T-helper 1 cell treated with Interleukin-12 subunit alpha and Interleukin-12 subunit beta and Interleukin-4 antibody, amounts not matched to agents 30 μg/mL and 1 μg/mL, for 36 hours (primary cell): ENCODE data around the gene FCGR1A.
"Not testable (repeated sequence)": the region's sequence is repeated elsewhere in the genome, so short reads cannot be mapped to it uniquely, and the experiment has no call there.

Source experiments
- H3K27ac Mint-ChIP-seq: one replicate; pipeline ENCODE4 v1.8.0; 2021; ENCODE audit warnings: mild to moderate bottlenecking, mixed read lengths
- H3K27me3 Mint-ChIP-seq: one replicate; pipeline ENCODE4 v1.8.0; 2021; ENCODE audit warnings: low read depth, mixed read lengths
- H3K36me3 Mint-ChIP-seq: one replicate; pipeline ENCODE4 v1.8.0; 2021; ENCODE audit warnings: low read depth, mixed read lengths
- H3K4me1 Mint-ChIP-seq: one replicate; pipeline ENCODE4 v1.8.0; 2021; ENCODE audit warnings: low read depth, mixed read lengths
- H3K4me3 Mint-ChIP-seq: one replicate; pipeline ENCODE4 v1.8.0; 2021; ENCODE audit warnings: mild to moderate bottlenecking, moderate library complexity, mixed read lengths
- H3K9me3 Mint-ChIP-seq: one replicate; pipeline ENCODE4 v1.8.0; 2021; ENCODE audit warnings: mixed read lengths

The FCGR1A gene

DNA sequence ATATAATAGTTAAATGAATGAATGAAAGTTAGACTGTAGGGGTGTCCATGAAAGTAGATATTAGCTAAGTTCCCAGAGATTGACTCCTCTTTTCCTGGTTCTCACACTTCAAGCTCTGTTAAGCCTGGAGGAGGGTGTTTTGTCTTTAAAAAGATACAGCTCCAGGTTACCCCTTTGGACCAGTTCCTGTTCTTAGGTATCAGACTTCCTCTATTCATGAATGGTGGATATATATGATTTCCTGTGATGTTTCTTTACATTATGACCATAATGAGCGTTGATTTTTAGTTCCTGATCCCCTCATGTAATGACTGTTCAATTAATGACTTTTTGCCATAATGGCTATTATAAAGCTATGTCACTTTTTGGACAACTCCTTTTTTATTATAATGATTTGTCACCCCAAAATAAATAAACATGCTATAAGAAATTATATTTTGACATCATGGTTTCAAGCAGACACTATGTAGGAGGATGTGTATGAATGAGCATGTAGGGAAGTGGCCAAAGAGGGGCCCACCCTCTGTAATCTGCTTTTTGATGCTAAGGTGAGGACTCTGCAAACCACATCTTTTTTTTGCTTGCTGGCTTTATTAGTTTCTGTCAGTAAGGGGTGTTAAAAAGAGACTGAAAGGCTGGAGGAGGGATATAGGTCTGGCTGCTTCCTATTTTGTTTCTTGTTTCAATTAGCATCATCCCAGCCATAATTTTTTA, 18.2 kb upstream of the FCGR1A start:
- H3K36me3 Mint-ChIP-seq, H3K4me3 Mint-ChIP-seq, H3K27me3 Mint-ChIP-seq, H3K9me3 Mint-ChIP-seq, H3K4me1 Mint-ChIP-seq, H3K27ac Mint-ChIP-seq: not testable (repeated sequence)

DNA sequence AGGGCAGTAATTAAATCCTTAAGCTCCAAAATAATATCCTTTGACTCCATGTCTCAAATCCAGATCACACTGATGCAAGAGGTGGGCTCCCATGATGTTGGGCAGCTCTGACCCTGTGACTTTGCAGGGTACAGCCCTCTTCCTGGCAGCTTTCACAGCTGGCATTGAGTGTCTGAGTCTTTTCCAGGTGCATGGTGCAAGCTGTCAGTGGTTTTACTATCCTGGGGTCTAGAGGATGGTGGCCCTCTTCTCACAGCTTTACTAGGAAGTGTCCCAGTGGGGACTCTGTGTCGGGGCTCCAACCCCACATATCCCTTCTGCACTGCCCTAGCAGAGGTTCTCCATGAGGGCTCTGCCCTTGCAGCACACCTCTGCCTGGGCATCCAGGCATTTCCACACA, 16.3 kb upstream of the FCGR1A start:
- H3K4me3 Mint-ChIP-seq, H3K36me3 Mint-ChIP-seq, H3K27me3 Mint-ChIP-seq, H3K27ac Mint-ChIP-seq, H3K9me3 Mint-ChIP-seq, H3K4me1 Mint-ChIP-seq: not testable (repeated sequence)

- not testable (repeated sequence) for H3K27me3 Mint-ChIP-seq, H3K4me3 Mint-ChIP-seq, H3K9me3 Mint-ChIP-seq, H3K4me1 Mint-ChIP-seq, H3K36me3 Mint-ChIP-seq, H3K27ac Mint-ChIP-seq
Observed at GRCh38 chr1:149769216-149769615, 13.3 kb upstream of the FCGR1A start.

- H3K4me3 Mint-ChIP-seq, H3K27me3 Mint-ChIP-seq, H3K4me1 Mint-ChIP-seq, H3K27ac Mint-ChIP-seq, H3K36me3 Mint-ChIP-seq, H3K9me3 Mint-ChIP-seq: not testable (repeated sequence)
Observed at GRCh38 chr1:149770661-149771060, 11.8 kb upstream of the FCGR1A start.

DNA sequence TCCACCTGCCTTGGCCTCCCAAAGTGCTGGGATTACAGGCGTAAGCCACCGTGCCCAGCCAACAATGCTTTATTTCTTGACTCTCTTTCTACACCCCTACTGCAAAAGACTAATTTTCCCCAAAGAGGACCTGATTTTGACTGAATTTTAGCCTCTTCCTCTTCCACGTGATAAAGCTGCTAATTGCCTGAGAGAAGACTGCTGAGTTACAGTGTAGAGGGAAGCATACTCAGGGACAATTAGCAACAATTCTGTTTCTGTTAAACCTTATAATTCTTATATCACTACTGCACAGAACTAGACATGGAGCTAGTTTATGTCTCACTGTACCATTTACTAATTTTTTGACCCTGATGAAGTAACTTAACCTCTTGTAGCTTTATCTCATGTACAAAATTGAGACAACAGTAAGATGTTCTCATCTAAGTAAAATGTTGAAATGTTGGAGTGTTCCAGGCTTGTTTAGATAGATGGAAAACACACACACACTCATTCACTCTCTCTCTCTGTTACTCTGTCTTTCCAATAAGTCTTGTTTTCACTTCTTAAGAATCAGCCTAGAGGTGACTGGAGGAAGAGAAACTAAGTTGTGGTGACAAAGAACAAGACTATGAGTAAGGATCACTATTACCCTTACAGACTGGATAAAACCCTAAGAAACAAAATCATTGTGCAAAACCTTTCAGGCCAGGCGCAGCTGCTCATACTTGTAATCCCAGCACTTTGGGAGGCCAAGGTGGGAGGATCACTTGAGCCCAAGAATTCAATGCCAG, 10.7 kb upstream of the FCGR1A start:
- H3K9me3 Mint-ChIP-seq, H3K27me3 Mint-ChIP-seq, H3K36me3 Mint-ChIP-seq, H3K4me1 Mint-ChIP-seq, H3K27ac Mint-ChIP-seq, H3K4me3 Mint-ChIP-seq: not testable (repeated sequence)

- not testable (repeated sequence) for H3K36me3 Mint-ChIP-seq, H3K9me3 Mint-ChIP-seq, H3K27me3 Mint-ChIP-seq, H3K27ac Mint-ChIP-seq, H3K4me3 Mint-ChIP-seq, H3K4me1 Mint-ChIP-seq
Observed at GRCh38 chr1:149775510-149776147, 6.9 kb upstream of the FCGR1A start.

- not testable (repeated sequence) for H3K4me1 Mint-ChIP-seq, H3K4me3 Mint-ChIP-seq, H3K27ac Mint-ChIP-seq, H3K36me3 Mint-ChIP-seq, H3K9me3 Mint-ChIP-seq, H3K27me3 Mint-ChIP-seq
Observed at GRCh38 chr1:149777084-149777483, 5.4 kb upstream of the FCGR1A start.

GRCh38 chr1:149778313-149778712, 4.2 kb upstream of the FCGR1A start:
- H3K9me3 Mint-ChIP-seq, H3K4me3 Mint-ChIP-seq, H3K4me1 Mint-ChIP-seq, H3K27me3 Mint-ChIP-seq, H3K36me3 Mint-ChIP-seq, H3K27ac Mint-ChIP-seq: not testable (repeated sequence)

- H3K36me3 Mint-ChIP-seq, H3K4me1 Mint-ChIP-seq, H3K4me3 Mint-ChIP-seq, H3K9me3 Mint-ChIP-seq, H3K27me3 Mint-ChIP-seq, H3K27ac Mint-ChIP-seq: not testable (repeated sequence)
Observed at GRCh38 chr1:149781413-149781984, 995 bp upstream of the FCGR1A start.

- H3K9me3 Mint-ChIP-seq, H3K27ac Mint-ChIP-seq, H3K27me3 Mint-ChIP-seq, H3K36me3 Mint-ChIP-seq, H3K4me3 Mint-ChIP-seq, H3K4me1 Mint-ChIP-seq: not testable (repeated sequence)
Observed at GRCh38 chr1:149783289-149783688, 795 bp downstream of the FCGR1A start.

DNA sequence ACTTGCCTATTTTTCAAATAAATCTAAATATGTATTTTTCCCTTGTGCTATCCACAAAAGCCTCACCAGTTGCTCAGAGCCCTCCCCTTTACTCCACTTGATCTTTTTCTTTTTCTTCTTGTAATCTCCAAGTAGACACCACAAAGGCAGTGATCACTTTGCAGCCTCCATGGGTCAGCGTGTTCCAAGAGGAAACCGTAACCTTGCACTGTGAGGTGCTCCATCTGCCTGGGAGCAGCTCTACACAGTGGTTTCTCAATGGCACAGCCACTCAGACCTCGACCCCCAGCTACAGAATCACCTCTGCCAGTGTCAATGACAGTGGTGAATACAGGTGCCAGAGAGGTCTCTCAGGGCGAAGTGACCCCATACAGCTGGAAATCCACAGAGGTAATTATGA, 1.4 kb downstream of the FCGR1A start:
- not testable (repeated sequence) for H3K9me3 Mint-ChIP-seq, H3K4me3 Mint-ChIP-seq, H3K27me3 Mint-ChIP-seq, H3K4me1 Mint-ChIP-seq, H3K27ac Mint-ChIP-seq, H3K36me3 Mint-ChIP-seq

GRCh38 chr1:149787688-149788451, 5.4 kb downstream of the FCGR1A start:
- H3K9me3 Mint-ChIP-seq, H3K36me3 Mint-ChIP-seq, H3K27me3 Mint-ChIP-seq, H3K27ac Mint-ChIP-seq, H3K4me3 Mint-ChIP-seq, H3K4me1 Mint-ChIP-seq: not testable (repeated sequence)

- Mint-ChIP-seq H3K27ac (peak overlapping the region; percentile 98), H3K4me3 (peak overlapping the region; percentile 99)
- H3K36me3 Mint-ChIP-seq, H3K9me3 Mint-ChIP-seq, H3K4me1 Mint-ChIP-seq, H3K27me3 Mint-ChIP-seq: not testable (repeated sequence)
Observed at GRCh38 chr1:149792502-149792901, 10.0 kb downstream of the FCGR1A start.

- not testable (repeated sequence) for H3K4me1 Mint-ChIP-seq, H3K27ac Mint-ChIP-seq
Observed at GRCh38 chr1:149792912-149793515, 10.5 kb downstream of the FCGR1A start.

More at GRCh38 chr1:149792912-149793515, 10.5 kb downstream of the FCGR1A start:
- H3K27me3 Mint-ChIP-seq, H3K4me3 Mint-ChIP-seq, H3K9me3 Mint-ChIP-seq, H3K36me3 Mint-ChIP-seq: not testable (repeated sequence)
